Retinal pigment epithelial cell (primary cell): Measurements from ENCODE around the gene RPL27.
"Not testable (repeated sequence)": the region's sequence is repeated elsewhere in the genome, so short reads cannot be mapped to it uniquely, and the experiment has no call there.

Source experiments
- DNase-seq: peaks from one replicate; pipeline ENCODE4 v3.0.0-alpha.2; 2010; ENCODE audit warnings: low read depth
- H3K4me3 ChIP-seq: 2 replicates; pipeline ENCODE4 v1.5.1; 2011; ENCODE audit warnings: mild to moderate bottlenecking, low read length, control low read depth, moderate library complexity
- CTCF ChIP-seq: conservative IDR thresholded peaks from 2 replicates; pipeline ENCODE4 v1.5.1; 2011; ENCODE audit warnings: low read depth, low read length, control low read depth, inconsistent platforms

The RPL27 gene

GRCh38 chr17:42982266-42982665 lies 16.0 kb upstream of the RPL27 start:
- no peak overlapping the region for H3K4me3 ChIP-seq
- no peak for TF ChIP-seq CTCF
- DNase-seq = no peak

- DNase-seq = no peak
- no peak overlapping the region for H3K4me3 ChIP-seq
- TF ChIP-seq CTCF = no peak
These were observed 13.0 kb upstream of the RPL27 start for GRCh38 chr17:42985225-42985624.

DNA sequence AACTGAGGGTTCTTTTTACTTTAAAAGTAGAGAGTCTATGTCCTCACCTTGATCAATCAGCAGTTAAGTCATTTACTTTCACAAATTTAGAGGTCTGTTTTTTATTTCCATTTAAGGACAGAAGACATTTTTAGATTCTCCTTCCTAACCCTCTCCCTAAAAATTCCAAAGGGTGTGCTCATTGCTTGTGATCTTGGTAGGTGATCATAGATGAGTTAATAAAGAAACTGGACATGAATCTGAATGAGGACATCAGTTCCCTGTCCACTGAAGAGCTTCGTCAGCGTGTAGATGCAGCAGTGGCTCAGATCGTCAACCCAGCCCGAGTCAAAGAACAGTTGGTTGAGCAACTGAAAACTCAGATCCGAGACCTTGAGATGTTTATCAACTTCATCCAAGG lies 9.1 kb upstream of the RPL27 start:
- no peak for DNase-seq
- no peak overlapping the region for H3K4me3 ChIP-seq
- no peak for TF ChIP-seq CTCF

GRCh38 chr17:42989726-42990652 lies 8.2 kb upstream of the RPL27 start:
- H3K4me3 ChIP-seq = no peak overlapping the region
- no peak for DNase-seq
- no peak for TF ChIP-seq CTCF

DNA sequence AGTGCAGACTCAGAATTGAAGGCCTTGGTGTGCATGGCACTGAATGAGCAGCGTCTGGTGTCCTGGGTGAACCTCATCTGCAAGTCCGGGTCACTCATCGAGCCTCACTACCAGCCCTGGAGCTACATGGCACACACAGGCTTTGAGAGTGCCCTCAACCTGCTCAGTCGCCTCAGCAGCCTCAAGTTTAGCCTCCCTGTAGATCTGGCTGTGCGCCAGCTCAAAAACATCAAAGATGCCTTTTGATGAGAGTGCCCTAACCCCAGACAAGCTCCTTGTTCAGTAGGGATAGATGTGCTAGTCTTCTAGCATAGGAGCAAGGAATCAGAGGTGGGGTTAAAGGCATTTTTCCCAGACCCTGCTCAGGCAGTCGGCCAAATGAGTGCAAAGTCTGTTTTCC lies 6.7 kb upstream of the RPL27 start:
- TF ChIP-seq CTCF = no peak
- H3K4me3 ChIP-seq = no peak overlapping the region
- DNase-seq = no peak

GRCh38 chr17:42992872-42993271 lies 5.3 kb upstream of the RPL27 start:
- TF ChIP-seq CTCF = no peak
- H3K4me3 ChIP-seq = no peak overlapping the region
- no peak for DNase-seq

DNA sequence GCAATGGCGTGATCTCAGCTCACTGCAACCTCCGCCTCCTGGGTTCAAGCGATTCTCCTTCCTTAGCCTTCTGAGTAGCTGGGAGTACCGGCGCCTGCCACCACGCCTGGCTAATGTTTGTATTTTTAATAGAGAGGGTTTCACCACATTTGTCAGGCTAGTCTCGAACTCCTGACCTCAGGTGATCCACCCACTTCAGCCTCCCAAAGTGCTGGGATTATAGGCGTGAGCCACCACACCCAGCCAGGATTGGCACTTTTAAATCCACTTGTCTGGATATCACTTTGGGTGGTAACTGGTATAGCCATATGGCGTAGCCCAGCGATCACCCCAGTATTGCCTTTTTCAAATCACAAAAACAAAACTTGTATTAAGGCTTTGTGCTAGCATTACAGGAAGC lies 4.3 kb upstream of the RPL27 start:
- not testable (repeated sequence) for H3K4me3 ChIP-seq

More for the DNA sequence above, 4.3 kb upstream of the RPL27 start:
- DNase-seq = not testable (repeated sequence)
